Measurements from ENCODE around the gene PRCC.
A peak's percentile ranks its signal among the peaks of the same experiment; 100 is the strongest.

Gene PRCC

GRCh38 chr1:156750711-156751450 is 16.5 kb upstream of the PRCC start:
- ChIA-PET CTCF (interaction anchor here (1.1 to 2.1 kb wide), 8 partner anchors 10 to 61 kb away, joined by 3 to 15 read pairs (median 4); partner anchors contain the start of genes ISG20L2, METTL25B and MRPL24), POLR2A (interaction anchor here (1.2 to 1.3 kb wide), 2 partner anchors 16 to 25 kb away, joined by 5 to 6 read pairs; partner anchors contain the start of gene PRCC)
- TF ChIP-seq CTCF (IDR thresholded peaks at IDR 0.05; ENCODE audit: control extremely low read depth, extremely low read depth, low read depth, missing control alignments), result no peak
- DNase-seq (ENCODE audit: extremely low spot score), result no peak

GRCh38 chr1:156751451-156751756 is 15.9 kb upstream of the PRCC start, which contains the start of gene HDGF:
Gene HDGF, minus strand, starts transcription at chr1:156751675. Its CDS starts 246 bp downstream, at chr1:156751429.
- no peak for DNase-seq (ENCODE audit: extremely low spot score)
- TF ChIP-seq CTCF (IDR thresholded peaks at IDR 0.05; ENCODE audit: control extremely low read depth, extremely low read depth, low read depth, missing control alignments), result no peak
- POLR2A ChIA-PET, result interaction anchor here (0.6 to 1.3 kb wide), 4 partner anchors 15 to 251 kb away, joined by 3 to 6 read pairs (median 4); partner anchors contain the start of genes MEF2D and PRCC
- CTCF ChIA-PET, result interaction anchor here (1.1 to 2.1 kb wide), 8 partner anchors 9 to 62 kb away, joined by 3 to 15 read pairs (median 4); partner anchors contain the start of genes ISG20L2, METTL25B and MRPL24

- POLR2A ChIA-PET, result interaction anchor here (0.6 to 1.3 kb wide), 5 partner anchors 15 to 251 kb away, joined by 3 to 6 read pairs (median 5); partner anchors contain the start of genes MEF2D and PRCC
- TF ChIP-seq CTCF (IDR thresholded peaks at IDR 0.05; ENCODE audit: control extremely low read depth, extremely low read depth, low read depth, missing control alignments), result no peak
- CTCF ChIA-PET, result interaction anchor here (0.6 to 2.1 kb wide), 12 partner anchors 9 to 108 kb away, joined by 3 to 15 read pairs (median 4); partner anchors contain the start of genes ISG20L2, METTL25B, MRPL24 and PRCC
- peak; percentile 94 for DNase-seq (ENCODE audit: extremely low spot score)
These were observed 15.4 kb upstream of the PRCC start for GRCh38 chr1:156751757-156752481.

GRCh38 chr1:156752843-156753482 is 14.4 kb upstream of the PRCC start:
- CTCF ChIA-PET, result interaction anchor here (1.1 to 2.1 kb wide), 8 partner anchors 12 to 64 kb away, joined by 3 to 15 read pairs (median 6); partner anchors contain the start of genes ISG20L2, METTL25B, MRPL24 and PRCC
- POLR2A ChIA-PET, result interaction anchor here (1.0 kb wide), 1 partner anchor 14 kb away, joined by 5 read pairs; the partner anchor contains the start of gene PRCC
- no peak for TF ChIP-seq CTCF (IDR thresholded peaks at IDR 0.05; ENCODE audit: control extremely low read depth, extremely low read depth, low read depth, missing control alignments)
- no peak for DNase-seq (ENCODE audit: extremely low spot score)

- no peak for DNase-seq (ENCODE audit: extremely low spot score)
- POLR2A ChIA-PET, result no interaction called here
- no peak for TF ChIP-seq CTCF (IDR thresholded peaks at IDR 0.05; ENCODE audit: control extremely low read depth, extremely low read depth, low read depth, missing control alignments)
- CTCF ChIA-PET, result interaction anchor here (2.1 kb wide), 1 partner anchor 28 kb away, joined by 7 read pairs; no protein-coding TSS in a partner anchor
These were observed 13.1 kb upstream of the PRCC start for GRCh38 chr1:156754219-156754618.

Measured in GM10248 (cell line).